GM21737 (cell line): ENCODE results near the gene FECH.

ENCODE experiments used
- ATAC-seq: cut with Tn5 transposase; IDR thresholded peaks from one replicate; pipeline ENCODE4 v1.9.1; 2021; ENCODE audit warnings: mild to moderate bottlenecking, moderate library complexity; ENCODE audit not compliant: unreplicated experiment

The FECH gene

GRCh38 chr18:57581301-57581934 lies 5.1 kb downstream of the FECH start:
- peak; percentile 89 for ATAC-seq

GRCh38 chr18:57579934-57580333 lies 6.6 kb downstream of the FECH start:
- ATAC-seq = no peak

DNA sequence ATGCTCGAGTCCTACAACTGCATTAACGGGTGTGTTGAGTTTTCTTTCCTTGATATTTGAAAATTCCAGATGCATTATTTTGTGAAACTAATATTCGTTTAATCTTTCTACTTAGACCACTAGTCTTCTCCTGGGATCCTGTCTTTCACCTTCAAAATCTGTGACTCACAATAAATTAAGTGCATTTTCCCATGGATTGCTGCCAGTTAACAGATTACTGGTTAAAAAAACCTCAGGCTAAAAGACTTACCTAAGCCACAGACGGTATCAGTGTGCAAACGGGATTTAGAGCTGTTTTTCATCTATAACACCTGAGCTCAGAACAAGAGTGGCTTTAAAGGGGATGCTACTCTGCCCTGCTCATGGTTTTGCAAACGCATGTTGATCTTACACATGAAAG lies 10.2 kb downstream of the FECH start:
- no peak for ATAC-seq

DNA sequence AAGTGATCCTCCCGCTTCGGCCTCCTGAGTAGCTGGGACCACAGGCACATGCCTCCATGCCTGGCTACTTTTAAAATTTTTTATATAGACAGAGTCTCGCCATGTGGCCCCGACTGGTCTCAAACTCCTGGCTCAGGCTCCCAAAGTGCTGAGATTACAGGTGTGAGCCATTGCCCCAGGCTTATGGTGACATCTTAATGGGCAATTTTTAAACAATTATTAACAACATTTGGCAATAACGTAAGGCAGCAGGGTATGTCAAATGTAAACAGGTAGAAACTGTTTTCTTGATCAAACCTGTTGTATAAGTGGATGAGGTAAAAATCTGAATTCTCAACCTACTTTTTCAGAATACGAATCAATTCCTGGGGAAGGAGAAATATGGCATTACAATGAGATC lies 11.0 kb downstream of the FECH start:
- ATAC-seq = no peak

DNA sequence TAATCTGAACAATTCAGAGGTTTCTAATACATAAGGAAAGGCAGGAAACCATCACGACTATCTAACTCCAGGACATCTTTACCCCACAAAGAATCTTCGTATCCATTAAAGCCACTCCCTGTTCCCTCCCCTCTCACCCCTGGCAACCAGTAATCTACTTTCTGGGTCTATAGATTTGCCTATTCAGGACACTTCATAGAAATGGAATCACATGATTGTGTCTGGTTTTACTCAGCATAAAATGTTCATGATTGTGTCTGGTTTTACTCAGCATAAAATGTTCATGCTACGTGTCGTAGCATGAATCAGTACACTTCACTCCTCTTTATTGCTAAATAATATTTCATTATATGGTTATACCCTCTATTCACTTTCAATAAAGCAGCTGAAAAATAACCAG lies 11.6 kb downstream of the FECH start:
- no peak for ATAC-seq

DNA sequence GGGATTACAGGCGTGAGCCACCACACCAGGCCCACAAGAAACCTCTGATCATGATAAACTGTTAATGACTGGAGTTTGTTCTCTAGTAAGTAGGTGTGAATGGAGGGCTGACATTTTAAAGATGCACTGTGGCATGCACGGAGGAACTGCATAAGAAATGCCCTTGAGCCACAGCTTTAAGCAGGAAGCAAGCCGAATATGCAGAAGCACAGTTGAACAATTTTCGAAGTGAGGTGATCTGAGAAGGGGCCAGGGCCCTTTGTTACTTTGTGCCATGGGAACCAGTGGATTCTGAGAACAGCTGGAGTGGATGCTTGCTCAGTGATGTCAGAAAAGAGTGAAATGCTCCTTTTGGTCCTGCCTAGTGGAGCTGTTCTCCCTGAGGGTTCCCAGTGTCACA lies 16.3 kb downstream of the FECH start:
- no peak for ATAC-seq

- ATAC-seq = no peak
Observed at GRCh38 chr18:57569133-57569532, 17.4 kb downstream of the FECH start.

DNA sequence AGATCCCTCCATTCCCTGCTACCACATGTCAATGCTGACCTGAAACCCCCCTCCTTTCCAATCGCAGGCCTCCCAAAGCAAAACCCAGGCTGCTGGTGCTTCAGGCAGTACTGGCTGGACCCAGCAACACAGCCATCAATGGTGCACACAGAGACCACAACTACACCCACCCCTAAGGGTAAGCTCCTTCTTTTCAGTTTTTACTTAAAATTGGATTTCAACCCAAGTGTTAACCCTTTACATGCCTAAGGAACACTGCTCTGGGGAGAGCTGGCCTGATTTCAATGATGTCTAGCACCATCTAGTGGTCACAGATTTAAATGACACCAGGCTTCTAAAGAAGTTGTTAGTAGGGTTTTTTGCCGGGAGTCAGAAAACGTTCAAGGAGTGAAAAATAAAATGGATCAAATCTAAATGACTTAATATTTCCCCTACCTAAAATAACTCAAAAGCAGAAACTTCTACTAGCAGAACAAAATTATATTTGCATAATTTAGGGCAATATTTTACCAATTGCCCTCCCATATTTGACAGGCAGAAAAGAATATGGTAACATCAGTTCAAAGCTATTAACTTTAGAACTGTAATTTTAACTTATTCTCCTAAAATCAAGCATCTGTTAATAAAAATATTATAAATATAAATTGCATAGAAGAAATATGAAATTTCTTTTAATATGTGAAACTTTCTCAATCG lies 24.6 kb downstream of the FECH start:
- ATAC-seq = no peak

- no peak for ATAC-seq
Observed at GRCh38 chr18:57561261-57561660, 25.2 kb downstream of the FECH start.

DNA sequence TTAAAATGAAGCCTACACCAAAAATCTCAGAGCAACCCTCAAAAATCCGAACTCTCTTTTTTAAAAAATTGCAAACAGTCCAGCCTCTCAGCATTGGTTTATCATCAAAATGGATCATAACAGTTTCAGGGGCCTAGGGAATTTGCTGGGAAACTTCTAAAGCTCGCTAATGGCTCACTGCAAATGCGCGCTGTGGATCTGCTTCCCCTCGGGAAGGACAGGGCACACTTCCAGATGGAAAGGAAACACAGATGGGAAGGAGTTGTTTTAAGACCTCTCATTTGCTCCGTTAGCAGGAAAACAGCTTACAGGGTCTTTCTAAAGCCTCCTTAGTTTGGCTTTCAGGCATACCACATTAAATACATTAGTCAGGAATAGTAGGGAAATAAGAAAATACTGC lies 27.2 kb downstream of the FECH start:
- ATAC-seq = no peak

- ATAC-seq = no peak
Observed at GRCh38 chr18:57555134-57555533, 31.4 kb downstream of the FECH start.

DNA sequence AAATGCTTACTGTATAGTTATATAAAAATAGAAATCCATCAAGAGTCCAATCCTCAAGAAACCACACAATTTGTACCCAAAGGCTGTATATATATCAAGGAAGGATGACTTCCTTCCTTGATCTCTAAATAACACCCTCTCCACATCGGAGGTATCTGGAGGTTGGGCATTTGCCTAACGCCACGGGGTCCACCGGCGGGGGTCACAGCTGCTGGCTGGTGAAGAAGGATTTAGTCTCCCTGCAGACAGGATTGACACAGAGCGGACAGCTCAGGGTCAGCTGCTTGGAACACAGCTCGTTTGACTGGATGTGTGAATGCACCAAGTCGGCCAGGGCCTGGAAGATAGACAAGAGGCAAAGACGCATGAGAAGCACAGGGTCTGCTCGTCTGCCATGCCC lies 36.0 kb downstream of the FECH start:
- ATAC-seq = no peak

DNA sequence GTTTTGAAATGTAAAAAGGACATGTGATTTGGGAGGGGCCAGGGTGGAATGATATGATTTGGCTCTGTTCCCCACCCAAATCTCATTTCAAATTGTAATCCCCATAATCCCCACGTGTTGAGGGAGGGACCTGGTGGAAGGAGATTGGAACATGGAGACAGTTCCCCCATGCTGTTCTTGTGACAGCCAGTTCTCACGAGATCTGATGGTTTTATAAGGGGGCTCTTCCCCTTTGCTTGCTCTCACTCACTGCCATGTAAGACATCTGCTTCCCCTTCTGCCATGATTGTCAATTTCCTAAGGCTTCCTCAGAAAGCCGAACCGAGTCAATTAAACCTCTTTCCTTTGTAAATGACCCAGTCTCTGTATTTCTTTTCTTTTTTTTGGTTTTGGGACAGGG lies 39.2 kb downstream of the FECH start:
- no peak for ATAC-seq

DNA sequence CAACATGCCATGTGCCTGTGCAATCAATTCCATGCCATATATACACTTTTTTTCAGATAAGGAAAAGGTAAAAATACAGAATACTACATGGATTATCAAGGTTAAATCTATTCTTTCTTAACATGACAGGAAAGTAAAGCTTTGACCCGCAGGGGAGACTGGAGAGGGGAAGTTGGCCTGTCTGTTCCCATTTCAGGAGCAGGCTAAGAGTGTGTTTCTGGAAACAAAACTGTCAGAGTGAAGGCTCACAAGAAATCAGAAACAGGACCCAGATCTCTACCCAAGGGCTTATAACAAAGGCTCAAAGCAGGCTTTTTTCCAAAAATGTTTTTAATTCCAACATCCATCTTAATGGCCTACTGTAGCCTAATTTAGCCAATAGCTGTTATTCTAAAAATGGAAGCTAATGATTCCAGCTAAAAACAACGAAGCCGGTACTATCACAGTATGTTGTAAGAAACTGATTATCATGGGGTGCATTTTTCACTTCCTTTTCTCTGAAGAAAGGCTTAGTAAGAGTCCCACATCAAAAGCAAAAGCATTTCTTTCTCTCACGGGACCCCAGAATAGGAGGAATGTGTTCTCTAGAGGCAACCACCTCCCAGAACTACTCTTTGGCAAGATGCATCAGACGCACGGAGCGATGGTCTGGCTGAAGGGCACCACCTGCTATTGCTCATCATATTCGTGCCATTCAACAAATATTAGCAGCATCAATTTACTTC lies 41.4 kb downstream of the FECH start:
- ATAC-seq = peak; percentile 60

DNA sequence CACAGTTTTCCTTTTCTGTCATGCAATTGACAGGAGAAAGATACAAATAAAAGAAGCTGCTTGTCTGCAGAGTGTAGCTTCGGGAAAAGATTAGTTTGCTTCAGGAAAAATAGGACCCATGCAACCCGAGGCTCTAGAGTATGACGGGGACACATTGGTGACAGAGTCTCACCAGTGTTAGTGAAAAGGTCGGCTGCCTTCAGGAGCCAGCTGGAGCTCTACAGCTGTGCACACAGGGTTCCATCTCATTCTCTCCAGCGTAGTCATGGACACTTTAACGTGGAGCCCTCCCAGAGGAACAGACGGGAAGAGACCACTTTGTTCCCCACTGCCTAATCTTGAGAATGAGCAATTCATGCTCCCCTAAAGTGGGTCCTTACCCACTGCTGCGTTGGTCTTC lies 42.9 kb downstream of the FECH start:
- ATAC-seq = no peak

- no peak for ATAC-seq
Observed at GRCh38 chr18:57542812-57543427, 43.6 kb downstream of the FECH start.

- no peak for ATAC-seq
Observed at GRCh38 chr18:57542126-57542525, 44.4 kb downstream of the FECH start.

DNA sequence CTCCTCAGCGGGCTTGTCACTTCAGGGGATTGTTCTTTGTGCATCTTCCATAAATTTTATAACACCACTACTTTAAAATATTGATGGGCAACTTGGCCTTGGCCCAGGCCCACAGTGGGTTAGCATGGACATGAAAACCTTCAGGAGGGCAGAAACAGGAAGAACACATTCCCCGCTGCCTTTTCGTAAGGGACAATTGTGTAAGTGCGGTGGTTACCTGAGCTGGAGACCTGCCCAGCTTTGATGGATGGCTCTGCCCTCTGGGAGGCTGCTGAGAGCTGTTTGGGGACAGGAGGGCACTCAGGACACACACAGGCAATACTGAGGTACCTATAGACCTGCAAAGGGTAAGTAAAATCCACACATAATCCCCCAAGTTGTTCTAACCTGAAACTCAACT lies 46.8 kb downstream of the FECH start:
- ATAC-seq = no peak

DNA sequence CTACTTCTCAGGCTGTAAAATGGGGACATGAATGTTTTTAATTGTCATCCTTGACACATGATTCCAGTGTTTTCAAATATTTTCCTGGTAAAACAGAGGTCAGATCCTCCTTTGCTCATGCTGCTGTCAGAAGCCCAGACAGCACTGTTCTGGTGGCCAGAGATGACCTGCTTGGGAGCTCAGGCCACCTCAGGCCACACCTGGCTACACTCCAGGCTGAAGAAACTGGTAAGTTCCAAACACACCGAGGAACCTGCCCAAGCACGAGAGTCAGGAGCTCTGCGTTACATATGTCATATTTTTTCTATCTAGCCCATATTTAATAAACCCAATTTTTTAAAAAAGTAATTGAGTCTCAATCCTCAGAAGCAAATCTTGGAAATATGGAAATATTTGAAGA lies 47.9 kb downstream of the FECH start:
- ATAC-seq = no peak

GRCh38 chr18:57534511-57534909 lies 52.0 kb downstream of the FECH start:
- no peak for ATAC-seq

DNA sequence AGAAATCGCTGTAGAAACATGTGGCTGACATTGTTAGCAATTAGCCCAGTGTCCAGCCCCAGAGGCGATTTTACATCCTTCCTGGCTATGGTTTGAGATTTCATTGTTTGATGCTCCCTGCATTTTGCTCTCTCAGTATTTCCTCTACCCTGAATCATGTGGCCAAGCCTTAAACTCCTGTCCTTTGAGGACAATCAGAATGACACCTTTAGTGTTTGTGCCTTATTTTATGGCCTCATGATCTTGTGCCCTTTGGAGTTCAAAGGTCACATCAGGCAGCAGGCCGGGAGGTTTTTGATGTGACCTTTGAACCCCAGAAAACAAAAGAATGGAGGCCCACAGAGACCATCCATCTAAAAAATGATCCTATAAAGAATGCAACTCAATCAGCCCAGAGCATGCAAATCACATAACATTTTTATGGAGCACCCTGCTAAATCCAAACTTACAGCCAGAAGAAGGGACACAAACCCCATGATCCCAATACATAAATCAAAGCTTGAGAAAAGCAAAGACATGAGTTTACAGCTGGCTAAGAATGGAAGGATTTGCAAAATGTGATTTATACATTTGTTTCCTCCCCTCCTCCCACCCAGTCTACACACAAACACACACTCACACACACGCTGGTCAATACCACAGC lies 52.5 kb downstream of the FECH start:
- no peak for ATAC-seq
